WTC11 (cell line): ENCODE data around the gene MTMR3. TPM values are rescaled to one million over a fixed set of nuclear protein-coding genes. Genes with fewer than 3 reads are reported as not detected.

ENCODE experiments used
- ATAC-seq: fragments of 200-7000 bp; cut with Tn5 transposase; 2 replicates; pipeline ENCODE4 v1.10.0; 2021; ENCODE audit warnings: mild to moderate bottlenecking, moderate library complexity
- CTCF ChIA-PET: fragments of 300-600 bp; sonication (Branson Sonifier 250); formaldehyde crosslinking; loops from one replicate; lab custom pipeline; 2021; ENCODE audit warnings: antibody characterized with exemption; lab: Charles Lee
- POLR2A ChIA-PET: fragments of 350-600 bp; sonication (Branson Sonifier 250); formaldehyde crosslinking; loops from one replicate; lab custom pipeline; 2021; ENCODE audit warnings: antibody characterized with exemption; lab: Charles Lee
- DNase-seq: peaks from one replicate; pipeline ENCODE4 v3.0.0; 2021; ENCODE audit warnings: low spot score
- H3K27ac Mint-ChIP-seq: 2 replicates; pipeline ENCODE4 v1.8.0; 2021; ENCODE audit warnings: mixed read lengths
- H3K27me3 Mint-ChIP-seq: 2 replicates; pipeline ENCODE4 v1.8.0; 2021; ENCODE audit warnings: low read depth, mild to moderate bottlenecking, moderate library complexity, mixed read lengths
- H3K36me3 Mint-ChIP-seq: 2 replicates; pipeline ENCODE4 v1.8.0; 2021; ENCODE audit warnings: mixed read lengths
- H3K4me1 Mint-ChIP-seq: 2 replicates; pipeline ENCODE4 v1.8.0; 2022; ENCODE audit warnings: mixed read lengths
- H3K4me3 Mint-ChIP-seq: 2 replicates; pipeline ENCODE4 v1.8.0; 2021; ENCODE audit warnings: mild to moderate bottlenecking, moderate library complexity, mixed read lengths
- H3K9me3 Mint-ChIP-seq: 2 replicates; pipeline ENCODE4 v1.8.0; 2021; ENCODE audit warnings: mixed read lengths
- ESRRA ChIP-seq: sonication (generic); formaldehyde crosslinking; IDR thresholded peaks from 2 replicates; pipeline ENCODE4 v1.8.1; 2022; ENCODE audit warnings: mild to moderate bottlenecking, missing genetic modification reagents, borderline replicate concordance
- FOXP1 ChIP-seq: sonication (generic); formaldehyde crosslinking; IDR thresholded peaks from 2 replicates; pipeline ENCODE4 v1.8.0; 2022; ENCODE audit warnings: missing genetic modification reagents, mild to moderate bottlenecking, moderate library complexity, borderline replicate concordance
- IRF2 ChIP-seq: sonication (generic); formaldehyde crosslinking; IDR thresholded peaks from 2 replicates; pipeline ENCODE4 v1.8.0; 2022; ENCODE audit warnings: low read depth, missing genetic modification reagents, borderline replicate concordance
- MXD4 ChIP-seq: fragments of 250-450 bp; sonication (Bioruptor Pico); IDR thresholded peaks from 2 replicates; pipeline ENCODE4 v1.8.0; 2021; ENCODE audit warnings: mild to moderate bottlenecking, moderate library complexity, borderline replicate concordance
- MYBL2 ChIP-seq: sonication (generic); formaldehyde crosslinking; IDR thresholded peaks from 2 replicates; pipeline ENCODE4 v1.8.1; 2023; ENCODE audit warnings: mild to moderate bottlenecking, moderate library complexity, missing genetic modification reagents
- NFYB ChIP-seq: sonication (generic); formaldehyde crosslinking; conservative IDR thresholded peaks from 2 replicates; pipeline ENCODE4 v1.8.0; 2022; ENCODE audit warnings: low read depth, missing genetic modification reagents
- NR2C2 ChIP-seq: sonication (generic); formaldehyde crosslinking; IDR thresholded peaks from 2 replicates; pipeline ENCODE4 v1.8.0; 2022; ENCODE audit warnings: mild to moderate bottlenecking, missing genetic modification reagents
- PRRX2 ChIP-seq: fragments of 250-450 bp; sonication (Bioruptor Pico); IDR thresholded peaks from 2 replicates; pipeline ENCODE4 v1.8.0; 2021; ENCODE audit warnings: mild to moderate bottlenecking
- SOX15 ChIP-seq: fragments of 250-450 bp; sonication (Bioruptor Pico); IDR thresholded peaks from 2 replicates; pipeline ENCODE4 v1.9.0; 2021; ENCODE audit warnings: mild to moderate bottlenecking
- SP1 ChIP-seq: sonication (generic); formaldehyde crosslinking; conservative IDR thresholded peaks from 2 replicates; pipeline ENCODE4 v1.8.1; 2022; ENCODE audit warnings: missing genetic modification reagents
- ZNF263 ChIP-seq: sonication (generic); formaldehyde crosslinking; IDR thresholded peaks from 2 replicates; pipeline ENCODE4 v1.8.1; 2022; ENCODE audit warnings: low read depth, mild to moderate bottlenecking, moderate library complexity, missing genetic modification reagents
- ZNF317 ChIP-seq: sonication (generic); formaldehyde crosslinking; IDR thresholded peaks from 2 replicates; pipeline ENCODE4 v1.8.1; 2023; ENCODE audit warnings: low read depth, mild to moderate bottlenecking, moderate library complexity, missing genetic modification reagents, borderline replicate concordance
- ZNF416 ChIP-seq: fragments of 250-450 bp; sonication (Bioruptor Pico); IDR thresholded peaks from 2 replicates; pipeline ENCODE4 v1.9.0; 2021; ENCODE audit warnings: mild to moderate bottlenecking, inconsistent platforms
- ZNF671 ChIP-seq: fragments of 250-450 bp; sonication (Bioruptor Pico); IDR thresholded peaks from 2 replicates; pipeline ENCODE4 v1.8.0; 2021; ENCODE audit warnings: mild to moderate bottlenecking
- total RNA-seq: library from RNA; stranded (reverse); gene quantifications from 3 replicates; pipeline ENCODE4 v1.2.3, GENCODE V29; 2021
- TF ChIP-seq, protein P1 (sequence below): fragments of 250-450 bp; sonication (Bioruptor Pico); IDR thresholded peaks from 2 replicates; pipeline ENCODE4 v1.9.0; 2021; ENCODE audit warnings: moderate library complexity, mild to moderate bottlenecking, inconsistent platforms, borderline replicate concordance
- TF ChIP-seq, protein P2 (sequence below): sonication (generic); formaldehyde crosslinking; IDR thresholded peaks from 2 replicates; pipeline ENCODE4 v1.8.1; 2023; ENCODE audit warnings: mild to moderate bottlenecking, missing genetic modification reagents
- TF ChIP-seq, protein P3 (sequence below): sonication (generic); formaldehyde crosslinking; IDR thresholded peaks from 2 replicates; pipeline ENCODE4 v1.8.1; 2023; ENCODE audit warnings: mild to moderate bottlenecking, missing genetic modification reagents
- TF ChIP-seq, protein P4 (sequence below): sonication (generic); formaldehyde crosslinking; IDR thresholded peaks from 2 replicates; pipeline ENCODE4 v1.8.1; 2022; ENCODE audit warnings: mild to moderate bottlenecking, missing genetic modification reagents, moderate library complexity, borderline replicate concordance

MTMR3 gene
- total RNA-seq, 1 experiment from 2014 or later, result 19.2 TPM

DNA sequence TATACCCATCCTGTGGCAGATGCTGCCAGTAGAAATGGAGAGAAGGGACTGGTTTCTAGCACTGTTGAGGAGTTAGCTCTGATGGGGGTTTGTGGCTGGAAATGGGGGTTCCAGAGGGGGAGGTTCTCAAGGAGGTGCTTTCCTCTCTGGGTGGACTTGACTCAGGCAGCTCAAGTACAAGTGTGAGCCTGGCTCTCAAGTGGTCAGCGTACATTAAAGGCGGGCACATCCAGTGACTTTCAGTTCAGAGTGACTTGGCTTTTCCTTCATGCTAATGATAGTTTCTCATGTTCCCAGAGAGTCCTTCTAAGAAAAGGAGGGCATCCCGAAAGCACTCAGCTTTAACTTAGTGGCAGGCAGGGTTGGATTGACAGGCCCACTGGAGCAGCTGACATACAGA is 138.4 kb downstream of the MTMR3 start (continued):
- TF ChIP-seq, protein P1, sequence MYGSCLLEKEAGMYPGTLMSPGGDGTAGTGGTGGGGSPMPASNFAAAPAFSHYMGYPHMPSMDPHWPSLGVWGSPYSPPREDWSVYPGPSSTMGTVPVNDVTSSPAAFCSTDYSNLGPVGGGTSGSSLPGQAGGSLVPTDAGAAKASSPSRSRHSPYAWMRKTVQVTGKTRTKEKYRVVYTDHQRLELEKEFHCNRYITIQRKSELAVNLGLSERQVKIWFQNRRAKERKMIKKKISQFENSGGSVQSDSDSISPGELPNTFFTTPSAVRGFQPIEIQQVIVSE (CRISPR knock-in tag), result no peak
- TF ChIP-seq, protein P2, sequence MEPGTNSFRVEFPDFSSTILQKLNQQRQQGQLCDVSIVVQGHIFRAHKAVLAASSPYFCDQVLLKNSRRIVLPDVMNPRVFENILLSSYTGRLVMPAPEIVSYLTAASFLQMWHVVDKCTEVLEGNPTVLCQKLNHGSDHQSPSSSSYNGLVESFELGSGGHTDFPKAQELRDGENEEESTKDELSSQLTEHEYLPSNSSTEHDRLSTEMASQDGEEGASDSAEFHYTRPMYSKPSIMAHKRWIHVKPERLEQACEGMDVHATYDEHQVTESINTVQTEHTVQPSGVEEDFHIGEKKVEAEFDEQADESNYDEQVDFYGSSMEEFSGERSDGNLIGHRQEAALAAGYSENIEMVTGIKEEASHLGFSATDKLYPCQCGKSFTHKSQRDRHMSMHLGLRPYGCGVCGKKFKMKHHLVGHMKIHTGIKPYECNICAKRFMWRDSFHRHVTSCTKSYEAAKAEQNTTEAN (CRISPR knock-in tag), result no peak

DNA sequence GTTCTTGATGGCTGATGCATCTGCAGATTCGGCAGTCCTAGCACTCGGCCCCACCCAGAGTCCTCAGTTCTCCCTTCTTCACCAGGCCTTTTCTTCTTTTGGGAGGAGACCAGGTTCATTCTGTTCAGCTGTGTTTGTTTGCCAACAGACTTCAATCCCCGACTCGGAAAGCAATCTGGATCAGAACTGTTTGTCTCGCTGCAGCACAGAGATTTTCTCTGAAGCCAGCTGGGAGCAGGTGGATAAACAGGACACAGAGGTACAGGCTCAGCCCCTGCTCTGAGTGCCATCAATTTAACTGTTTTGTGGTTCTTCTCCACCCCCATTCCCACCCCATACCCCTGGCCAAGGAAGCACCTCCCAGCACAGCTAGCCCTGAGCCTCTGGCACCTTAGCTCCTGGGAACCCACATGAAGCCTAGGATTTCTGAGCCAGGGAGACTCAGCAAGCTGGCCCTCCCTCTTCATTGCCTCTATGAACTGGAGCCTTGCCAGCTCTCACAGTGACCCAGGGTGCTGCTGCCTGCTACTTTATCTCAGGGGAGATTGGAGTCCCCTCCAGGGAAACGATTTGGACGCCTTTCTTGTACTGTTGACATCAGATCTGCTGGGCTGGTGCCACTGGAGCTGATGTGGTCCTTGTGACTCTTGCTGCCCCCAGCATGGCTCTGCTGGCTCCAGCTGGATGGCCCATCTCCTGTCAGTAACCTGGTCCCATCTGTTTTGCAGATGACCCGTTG is 139.1 kb downstream of the MTMR3 start:
- H3K27me3 Mint-ChIP-seq, result no peaks in the 10 kb centered on the region
- no peaks in the 10 kb centered on the region for H3K9me3 Mint-ChIP-seq
- POLR2A ChIA-PET, result no interaction called here
- CTCF ChIA-PET, result interaction anchor here (1.6 kb wide), 1 partner anchor 17 kb away, joined by 4 read pairs; no protein-coding TSS in a partner anchor
- H3K27ac Mint-ChIP-seq, result no peak overlapping the region
- ATAC-seq (no peak), DNase-seq (no peak)
- no peaks in the 10 kb centered on the region for H3K4me1 Mint-ChIP-seq
- TF ChIP-seq PRRX2 (no peak), ESRRA (CRISPR knock-in tag) (no peak), SOX15 (no peak), FOXP1 (CRISPR knock-in tag) (no peak), NFYB (no peak), ZNF671 (CRISPR knock-in tag) (no peak), ZNF416 (CRISPR knock-in tag) (no peak), ZNF317 (CRISPR knock-in tag) (no peak)
- TF ChIP-seq, protein P3, sequence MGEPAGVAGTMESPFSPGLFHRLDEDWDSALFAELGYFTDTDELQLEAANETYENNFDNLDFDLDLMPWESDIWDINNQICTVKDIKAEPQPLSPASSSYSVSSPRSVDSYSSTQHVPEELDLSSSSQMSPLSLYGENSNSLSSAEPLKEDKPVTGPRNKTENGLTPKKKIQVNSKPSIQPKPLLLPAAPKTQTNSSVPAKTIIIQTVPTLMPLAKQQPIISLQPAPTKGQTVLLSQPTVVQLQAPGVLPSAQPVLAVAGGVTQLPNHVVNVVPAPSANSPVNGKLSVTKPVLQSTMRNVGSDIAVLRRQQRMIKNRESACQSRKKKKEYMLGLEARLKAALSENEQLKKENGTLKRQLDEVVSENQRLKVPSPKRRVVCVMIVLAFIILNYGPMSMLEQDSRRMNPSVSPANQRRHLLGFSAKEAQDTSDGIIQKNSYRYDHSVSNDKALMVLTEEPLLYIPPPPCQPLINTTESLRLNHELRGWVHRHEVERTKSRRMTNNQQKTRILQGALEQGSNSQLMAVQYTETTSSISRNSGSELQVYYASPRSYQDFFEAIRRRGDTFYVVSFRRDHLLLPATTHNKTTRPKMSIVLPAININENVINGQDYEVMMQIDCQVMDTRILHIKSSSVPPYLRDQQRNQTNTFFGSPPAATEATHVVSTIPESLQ, result no peak
- TF ChIP-seq, protein P4, sequence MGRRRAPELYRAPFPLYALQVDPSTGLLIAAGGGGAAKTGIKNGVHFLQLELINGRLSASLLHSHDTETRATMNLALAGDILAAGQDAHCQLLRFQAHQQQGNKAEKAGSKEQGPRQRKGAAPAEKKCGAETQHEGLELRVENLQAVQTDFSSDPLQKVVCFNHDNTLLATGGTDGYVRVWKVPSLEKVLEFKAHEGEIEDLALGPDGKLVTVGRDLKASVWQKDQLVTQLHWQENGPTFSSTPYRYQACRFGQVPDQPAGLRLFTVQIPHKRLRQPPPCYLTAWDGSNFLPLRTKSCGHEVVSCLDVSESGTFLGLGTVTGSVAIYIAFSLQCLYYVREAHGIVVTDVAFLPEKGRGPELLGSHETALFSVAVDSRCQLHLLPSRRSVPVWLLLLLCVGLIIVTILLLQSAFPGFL (CRISPR knock-in tag), result no peak
- no peak overlapping the region for H3K4me3 Mint-ChIP-seq
- H3K36me3 Mint-ChIP-seq, result peaks cover 46% of the 10 kb centered on the region

DNA sequence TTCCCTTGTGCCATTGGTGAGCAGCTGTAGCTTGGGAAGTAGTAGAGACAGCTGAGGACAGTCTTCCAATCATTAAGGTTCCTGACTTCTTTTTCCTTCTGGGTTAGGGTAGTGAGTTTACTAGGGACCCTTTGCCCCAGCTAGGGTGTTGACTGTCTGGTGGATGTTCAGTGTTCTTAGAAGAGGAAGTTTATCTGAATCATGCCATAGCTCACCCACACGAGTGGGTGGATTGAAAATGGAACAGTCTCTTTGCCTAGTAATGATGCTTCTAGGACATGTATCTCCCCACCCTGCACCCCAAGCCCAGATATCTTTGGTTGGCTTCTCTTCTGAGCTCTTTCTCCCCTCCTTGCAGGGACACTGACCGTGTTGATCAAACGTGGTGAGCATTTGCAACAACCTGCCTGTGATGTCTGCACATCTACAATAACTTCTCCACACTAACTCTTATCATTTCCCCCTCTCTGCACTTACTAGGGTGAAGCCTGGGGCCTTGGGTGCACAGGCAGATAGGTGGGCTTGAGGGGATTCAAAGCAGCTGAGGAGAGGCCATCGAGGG is 140.2 kb downstream of the MTMR3 start:
- Mint-ChIP-seq H3K9me3 (no peaks in the 10 kb centered on the region), H3K27ac (no peak overlapping the region), H3K4me3 (no peak overlapping the region), H3K27me3 (no peaks in the 10 kb centered on the region), H3K4me1 (no peaks in the 10 kb centered on the region), H3K36me3 (peaks cover 40% of the 10 kb centered on the region)
- CTCF ChIA-PET, result interaction anchor here (1.6 kb wide), 1 partner anchor 18 kb away, joined by 4 read pairs; no protein-coding TSS in a partner anchor
- TF ChIP-seq ZNF263 (CRISPR knock-in tag) (no peak), IRF2 (CRISPR knock-in tag) (no peak), MYBL2 (no peak), MXD4 (CRISPR knock-in tag) (no peak), SP1 (CRISPR knock-in tag) (no peak), NR2C2 (CRISPR knock-in tag) (no peak)
- TF ChIP-seq, protein P3, result no peak
- POLR2A ChIA-PET, result interaction anchor here (1.6 kb wide), 1 partner anchor 17 kb away, joined by 4 read pairs; no protein-coding TSS in a partner anchor
- DNase-seq (no peak), ATAC-seq (no peak)
